Measurements from ENCODE around the gene LEF1. TPM values are rescaled to one million over a fixed set of nuclear protein-coding genes. Genes with fewer than 3 reads are reported as not detected.

LEF1 gene
- total and polyA plus RNA-seq, 2 of the 8 experiments (the other 6 are each of a cell fraction or from before 2014, with no cell fraction given), result 2.6 to 5.2 TPM

GRCh38 chr4:108115168-108115526 lies 53.6 kb downstream of the LEF1 start (continued):
- TF ChIP-seq CHD7 (IDR thresholded peaks at IDR 0.05; ENCODE audit: insufficient replicate concordance, low read length) (no peak), CBX5 (IDR thresholded peaks at IDR 0.05; ENCODE audit: low read depth, low read length) (no peak), CHD2 (IDR thresholded peaks at IDR 0.05; ENCODE audit: low read length) (no peak), CEBPB (IDR thresholded peaks at IDR 0.05; ENCODE audit: low read depth, low read length) (no peak), TAF1 (IDR thresholded peaks at IDR 0.05; ENCODE audit: low read depth, low read length) (no peak), ZNF274 (IDR thresholded peaks at IDR 0.05; ENCODE audit: borderline replicate concordance, extremely low read depth, low read length) (no peak), BRCA1 (IDR thresholded peaks at IDR 0.05; ENCODE audit: low read depth, low read length) (no peak), JUND (IDR thresholded peaks at IDR 0.05; ENCODE audit: low read length) (no peak), SIN3A (conservative IDR thresholded peaks at IDR 0.05 in 1 of 2, IDR thresholded peaks at IDR 0.05 in 1 of 2; ENCODE audit: low read depth in 1 of 2, low read length in 2 of 2) (no peak), EZH2 (IDR thresholded peaks at IDR 0.05; ENCODE audit: low read depth, low read length, severe bottlenecking) (no peak)

All from H1 (cell line).